ENCODE data around the gene ATP6V1B1.

GRCh38 chr2:71004857-71005256, 69.2 kb downstream of the ATP6V1B1 start:
- TF ChIP-seq CTCF (IDR thresholded peaks at IDR 0.05) (no peak), POLR2A (IDR thresholded peaks at IDR 0.05) (no peak)
